Neural cell (in vitro differentiated cells): ENCODE data around the gene OSBP2.

Source experiments
- CTCF ChIP-seq: fragments of 450-650 bp; IDR thresholded peaks from 2 replicates; pipeline ENCODE4 v1.5.1; 2014; ENCODE audit warnings: antibody characterized with exemption, mild to moderate bottlenecking, moderate library complexity; ENCODE audit not compliant: poor library complexity, severe bottlenecking
- EP300 ChIP-seq: fragments of 450-650 bp; conservative IDR thresholded peaks from 2 replicates; pipeline ENCODE4 v1.6.1; 2014; ENCODE audit warnings: antibody characterized with exemption, mild to moderate bottlenecking, moderate library complexity; ENCODE audit not compliant: poor library complexity, severe bottlenecking
- EZH2 ChIP-seq: fragments of 200-600, 300-800 bp; shearing (Covaris generic), sonication (generic); IDR thresholded peaks from 2 replicates; pipeline ENCODE4 v1.6.1; 2014; ENCODE audit warnings: antibody characterized with exemption, low read length, borderline replicate concordance, mild to moderate bottlenecking; ENCODE audit not compliant: insufficient read depth, poor library complexity, severe bottlenecking
- MXI1 ChIP-seq: fragments of 450-650 bp; conservative IDR thresholded peaks from 2 replicates; pipeline ENCODE4 v1.6.1; 2014; ENCODE audit warnings: antibody characterized with exemption, mild to moderate bottlenecking; ENCODE audit not compliant: poor library complexity, severe bottlenecking
- POLR2AphosphoS5 ChIP-seq: IDR thresholded peaks from 2 replicates; pipeline ENCODE4 v1.6.1; 2012
- RAD21 ChIP-seq: fragments of 450-650 bp; conservative IDR thresholded peaks from 2 replicates; pipeline ENCODE4 v1.6.1; 2014; ENCODE audit warnings: antibody characterized with exemption, mild to moderate bottlenecking, moderate library complexity
- REST ChIP-seq: IDR thresholded peaks from 2 replicates; pipeline ENCODE4 v1.6.1; 2012; ENCODE audit warnings: borderline replicate concordance
- SMC3 ChIP-seq: fragments of 450-650 bp; conservative IDR thresholded peaks from 2 replicates; pipeline ENCODE4 v1.6.1; 2014; ENCODE audit warnings: antibody characterized with exemption, mild to moderate bottlenecking, moderate library complexity; ENCODE audit not compliant: poor library complexity
- TAF1 ChIP-seq: IDR thresholded peaks from 2 replicates; pipeline ENCODE4 v1.6.1; 2012; ENCODE audit warnings: low read depth

- TF ChIP-seq REST (no peak), CTCF (no peak), EZH2 (no peak), TAF1 (no peak), POLR2AphosphoS5 (no peak), EP300 (no peak), SMC3 (no peak), RAD21 (no peak), MXI1 (no peak)
These were observed 189.7 kb downstream of the OSBP2 start for GRCh38 chr22:30884211-30885000.
